IMR-90 (cell line): Measurements from ENCODE around the gene ANKRD11. TPM values are rescaled to one million over a fixed set of nuclear protein-coding genes. Genes with fewer than 3 reads are reported as not detected.

Source experiments
- ATAC-seq: fragments of 200-7000 bp; cut with Tn5 transposase; 2 replicates; pipeline ENCODE4 v1.9.1; 2020; ENCODE audit warnings: low read depth, mild to moderate bottlenecking, moderate library complexity
- BruUV-seq: library from RNA; stranded (reverse); fragments of 400-500 nt; replicated peaks from 2 replicates; lab custom pipeline; 2021; lab: Mats Ljungman, UMichigan
- CTCF ChIA-PET: fragments of 300-600 bp; formaldehyde crosslinking; extraction: SDS; loops from one replicate; lab custom pipeline; 2021; ENCODE audit warnings: antibody characterized with exemption; lab: Yijun Ruan, JAX
- POLR2A ChIA-PET: fragments of 300-600 bp; sonication (Branson Sonifier 250); formaldehyde crosslinking; loops from one replicate; lab custom pipeline; 2022; ENCODE audit warnings: antibody characterized with exemption; ENCODE audit not compliant: unreplicated experiment; lab: Charles Lee
- DNase-seq: peaks from one replicate; pipeline ENCODE4 v3.0.0; 2013
- H2AFZ ChIP-seq: replicated peaks from 2 replicates; pipeline ENCODE3; 2013; ENCODE audit warnings: low read length, mild to moderate bottlenecking; ENCODE audit not compliant: poor library complexity
- H2AK5ac ChIP-seq: 2 replicates; pipeline ENCODE4 v1.6.1; 2013; ENCODE audit warnings: low read depth, low read length, inconsistent platforms
- H2AK9ac ChIP-seq: replicated peaks from 2 replicates; pipeline ENCODE3; 2013; ENCODE audit warnings: mild to moderate bottlenecking, low read depth, low read length, moderate library complexity; ENCODE audit not compliant: poor library complexity
- H2BK120ac ChIP-seq: 2 replicates; pipeline ENCODE4 v1.6.1; 2013; ENCODE audit warnings: low read depth, low read length, inconsistent platforms
- H2BK15ac ChIP-seq: 3 replicates; pipeline ENCODE4 v1.6.1; 2013; ENCODE audit warnings: low read depth, low read length, inconsistent platforms
- H2BK20ac ChIP-seq: 2 replicates; pipeline ENCODE4 v1.6.1; 2013; ENCODE audit warnings: low read depth, mild to moderate bottlenecking, inconsistent platforms, low read length, moderate library complexity
- H2BK5ac ChIP-seq: 2 replicates; pipeline ENCODE4 v1.6.1; 2013; ENCODE audit warnings: mild to moderate bottlenecking, low read depth, low read length, inconsistent platforms; ENCODE audit not compliant: poor library complexity, severe bottlenecking
- H3K14ac ChIP-seq: replicated peaks from 2 replicates; pipeline ENCODE4 v1.6.1; 2013; ENCODE audit warnings: low read depth, low read length, inconsistent platforms
- H3K18ac ChIP-seq: 2 replicates; pipeline ENCODE4 v1.6.1; 2013; ENCODE audit warnings: low read depth, low read length, control low read depth
- H3K23ac ChIP-seq: 2 replicates; pipeline ENCODE4 v1.6.1; 2013; ENCODE audit warnings: low read depth, low read length, inconsistent platforms
- H3K27ac ChIP-seq: 2 replicates; pipeline ENCODE4 v1.5.1; 2013; ENCODE audit warnings: mild to moderate bottlenecking, control low read depth, low read length; ENCODE audit not compliant: insufficient read depth
- H3K27me3 ChIP-seq: 2 replicates; pipeline ENCODE4 v1.6.1; 2013; ENCODE audit warnings: low read length; ENCODE audit not compliant: control insufficient read depth, insufficient read depth
- H3K36me3 ChIP-seq: 2 replicates; pipeline ENCODE4 v1.6.1; 2013; ENCODE audit warnings: low read length, mixed read lengths; ENCODE audit not compliant: control insufficient read depth, insufficient read depth
- H3K4ac ChIP-seq: 2 replicates; pipeline ENCODE4 v1.6.1; 2013; ENCODE audit warnings: low read depth, low read length, inconsistent platforms
- H3K4me1 ChIP-seq: 2 replicates; pipeline ENCODE4 v1.6.1; 2013; ENCODE audit warnings: low read length, mixed read lengths; ENCODE audit not compliant: control insufficient read depth, insufficient read depth
- H3K4me2 ChIP-seq: 2 replicates; pipeline ENCODE4 v1.6.1; 2013; ENCODE audit warnings: low read depth, mild to moderate bottlenecking, control low read depth, low read length, moderate library complexity
- H3K4me3 ChIP-seq: 2 replicates; pipeline ENCODE4 v1.5.1; 2013; ENCODE audit warnings: low read depth, mild to moderate bottlenecking, control low read depth, low read length, moderate library complexity; ENCODE audit not compliant: insufficient read depth
- H3K56ac ChIP-seq: 2 replicates; pipeline ENCODE4 v1.6.1; 2013; ENCODE audit warnings: low read length, inconsistent platforms; ENCODE audit not compliant: insufficient read depth; ENCODE audit errors: extremely low read depth
- H3K79me1 ChIP-seq, 2 experiments: 2 replicates each; pipeline ENCODE4 v1.6.1; 2013; ENCODE audit warnings: low read length in 2 of 2, inconsistent platforms in 1 of 2, low read depth in 1 of 2
- H3K9ac ChIP-seq: 2 replicates; pipeline ENCODE4 v1.6.1; 2013; ENCODE audit warnings: low read depth, low read length, control low read depth
- H3K9me1 ChIP-seq: 2 replicates; pipeline ENCODE4 v1.6.1; 2013; ENCODE audit warnings: low read length, inconsistent platforms; ENCODE audit not compliant: insufficient read depth
- H3K9me3 ChIP-seq: 2 replicates; pipeline ENCODE4 v1.6.1; 2013; ENCODE audit warnings: low read length; ENCODE audit not compliant: control insufficient read depth, insufficient read depth
- H4K20me1 ChIP-seq: 2 replicates; pipeline ENCODE4 v1.6.1; 2013; ENCODE audit warnings: low read length, inconsistent platforms; ENCODE audit not compliant: insufficient read depth
- H4K5ac ChIP-seq: 2 replicates; pipeline ENCODE4 v1.6.1; 2013; ENCODE audit warnings: mild to moderate bottlenecking, low read depth, low read length, control low read depth
- H4K8ac ChIP-seq, 2 experiments: 2 replicates each; pipeline ENCODE4 v1.6.1; 2013; ENCODE audit warnings: low read depth in 2 of 2, low read length in 2 of 2, control low read depth in 1 of 2, inconsistent platforms in 1 of 2
- H4K91ac ChIP-seq: 2 replicates; pipeline ENCODE4 v1.6.1; 2013; ENCODE audit warnings: low read depth, low read length, inconsistent platforms; ENCODE audit not compliant: insufficient read depth
- MAZ ChIP-seq: IDR thresholded peaks from 2 replicates; pipeline ENCODE4 v1.6.1; 2012; ENCODE audit warnings: low read depth, mild to moderate bottlenecking, low read length, improper control_type of control experiment, moderate library complexity, borderline replicate concordance
- RFX5 ChIP-seq: IDR thresholded peaks from 2 replicates; pipeline ENCODE4 v1.8.0; 2012; ENCODE audit warnings: low read depth, mild to moderate bottlenecking, low read length, moderate library complexity
- whole genome bisulfite sequencing, 2 experiments: methylation state at CpG; one replicate each; pipeline versions ENCODE4 v1.1.5 to v1.1.7; 2013; ENCODE audit warnings: missing lambda C conversion rate in 2 of 2; ENCODE audit not compliant: insufficient read length in 1 of 2; ENCODE audit errors: extremely low coverage in 2 of 2; 5-methylcytosine and 5-hydroxymethylcytosine counted together
- dilution Hi-C: fragments of 300-500 bp; cut with HindIII; formaldehyde crosslinking; loops from one replicate; pipeline ENCODE4 v1.14.3; 2018; ENCODE audit warnings: low sequenced_read_pairs; ENCODE audit not compliant: unreplicated experiment
- in situ Hi-C: fragments of 300-500 bp; cut with MboI; formaldehyde crosslinking; loops from 3 replicates; pipeline ENCODE4 v1.14.3; 2019; ENCODE audit warnings: low sequenced_read_pairs, inconsistent platforms, mixed read lengths
- intact Hi-C: fragments of 100-400 bp; cut with micrococcal nuclease; formaldehyde crosslinking; loops from 2 replicates; pipeline ENCODE4 v1.10.0; 2022
- polyA plus RNA-seq, 3 experiments: library from polyadenylated mRNA; depleted of rRNA; stranded (reverse); fragments of >200 nt; gene quantifications; 2 replicates each; pipeline ENCODE4 v1.2.3, GENCODE V29; 2012; ENCODE audit warnings: low replicate concordance in 1 of 3
- total RNA-seq: library from RNA; depleted of rRNA; stranded (reverse); fragments of >200 nt; gene quantifications from 2 replicates; pipeline ENCODE4 v1.2.3, GENCODE V29; 2012
- TF ChIP-seq, protein P1 (sequence below): fragments of 150-350 bp; IDR thresholded peaks from 2 replicates; pipeline ENCODE4 v1.6.1; 2016; ENCODE audit warnings: low read depth, mild to moderate bottlenecking, low read length, moderate library complexity, borderline replicate concordance

ANKRD11 gene
- total and polyA plus RNA-seq, 2 of the 4 experiments (the other 2 are of a cell fraction), result 46.8 to 71.9 TPM

GRCh38 chr16:89288577-89288844 is 201.8 kb downstream of the ANKRD11 start:
- 0 out of 2 replicates have a peak, but pooled peaks cover 3% of the 10 kb centered on the region for H3K9me1 ChIP-seq
- no peak overlapping the region for H4K5ac ChIP-seq
- no peaks in the 10 kb centered on the region for H3K27me3 ChIP-seq
- no peak overlapping the region for H3K4me3 ChIP-seq
- no peak overlapping the region for H3K4ac ChIP-seq
- H2BK5ac ChIP-seq, result no peak overlapping the region
- DNase-seq (no peak), ATAC-seq (no peak)
- dilution Hi-C loops, result no loop called here
- peaks cover 58% of the 10 kb centered on the region for H3K36me3 ChIP-seq
- no peak overlapping the region for H3K14ac ChIP-seq
- H4K8ac ChIP-seq, result no peak overlapping the region
- H3K56ac ChIP-seq, result no peak overlapping the region
- no peak for TF ChIP-seq RFX5
- TF ChIP-seq, protein P1, sequence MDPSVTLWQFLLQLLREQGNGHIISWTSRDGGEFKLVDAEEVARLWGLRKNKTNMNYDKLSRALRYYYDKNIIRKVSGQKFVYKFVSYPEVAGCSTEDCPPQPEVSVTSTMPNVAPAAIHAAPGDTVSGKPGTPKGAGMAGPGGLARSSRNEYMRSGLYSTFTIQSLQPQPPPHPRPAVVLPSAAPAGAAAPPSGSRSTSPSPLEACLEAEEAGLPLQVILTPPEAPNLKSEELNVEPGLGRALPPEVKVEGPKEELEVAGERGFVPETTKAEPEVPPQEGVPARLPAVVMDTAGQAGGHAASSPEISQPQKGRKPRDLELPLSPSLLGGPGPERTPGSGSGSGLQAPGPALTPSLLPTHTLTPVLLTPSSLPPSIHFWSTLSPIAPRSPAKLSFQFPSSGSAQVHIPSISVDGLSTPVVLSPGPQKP, result no peak
- TF ChIP-seq MAZ, result no peak
- H3K4me1 ChIP-seq, result no peaks in the 10 kb centered on the region
- intact Hi-C loops, result no loop called here
- WGBS, 2 experiments, result 100% methylated on average over 9 of the region's 13 CpGs; no CpG with 5 or more reads in 1 of the 2 experiments
- H2BK20ac ChIP-seq, result no peak overlapping the region
- H3K9ac ChIP-seq, result no peak overlapping the region
- in situ Hi-C loops, result no loop called here
- CTCF ChIA-PET, result interaction anchor here (0.5 to 1.4 kb wide), 5 partner anchors 9 to 340 kb away, joined by 3 to 6 read pairs (median 3); no protein-coding TSS in a partner anchor
- H3K79me1 ChIP-seq, result peaks cover 51 to 86% of the 10 kb centered on the region in 2 experiments
- H3K27ac ChIP-seq, result no peak overlapping the region
- BruUV-seq, result no TSS peak
- peak overlapping the region; percentile 53 for H2AK9ac ChIP-seq
- H2BK15ac ChIP-seq, result no peak overlapping the region
- H3K9me3 ChIP-seq, result no peaks in the 10 kb centered on the region
- H2BK120ac ChIP-seq, result no peak overlapping the region
- H3K4me2 ChIP-seq, result no peak overlapping the region
- peaks cover 49% of the 10 kb centered on the region for H4K20me1 ChIP-seq
- no peak overlapping the region for H4K91ac ChIP-seq
- POLR2A ChIA-PET, result no interaction called here
- no peak overlapping the region for H3K18ac ChIP-seq
- H3K23ac ChIP-seq, result no peak overlapping the region
- no peak overlapping the region for H2AK5ac ChIP-seq
- H2AFZ ChIP-seq, result peak overlapping the region; percentile 53
